H9 (cell line): Measurements from ENCODE around the gene EVI5L. TPM values are rescaled to one million over a fixed set of nuclear protein-coding genes. Genes with fewer than 3 reads are reported as not detected.

Source experiments
- DNase-seq: peaks from one replicate; pipeline ENCODE4 v3.0.0-alpha.2; 2017
- H2AFZ ChIP-seq: one replicate; pipeline ENCODE4 v1.6.1; 2013; ENCODE audit warnings: mild to moderate bottlenecking, low read length, control low read depth, moderate library complexity
- H2AK5ac ChIP-seq: 2 replicates; pipeline ENCODE4 v1.6.1; 2013; ENCODE audit warnings: low read length, control low read depth, mixed read lengths; ENCODE audit not compliant: insufficient read length
- H2BK120ac ChIP-seq: one replicate; pipeline ENCODE4 v1.6.1; 2013; ENCODE audit warnings: low read depth, mild to moderate bottlenecking, low read length, control low read depth, inconsistent platforms; ENCODE audit not compliant: poor library complexity, severe bottlenecking
- H2BK12ac ChIP-seq: 2 replicates; pipeline ENCODE4 v1.6.1; 2013; ENCODE audit warnings: low read length, control low read depth, mixed read lengths, low read depth; ENCODE audit not compliant: insufficient read length
- H2BK15ac ChIP-seq: 2 replicates; pipeline ENCODE4 v1.6.1; 2013; ENCODE audit warnings: low read depth, low read length, control low read depth
- H2BK20ac ChIP-seq: one replicate; pipeline ENCODE4 v1.6.1; 2013; ENCODE audit warnings: low read depth, mild to moderate bottlenecking, low read length, control low read depth, inconsistent platforms; ENCODE audit not compliant: poor library complexity, severe bottlenecking
- H2BK5ac ChIP-seq: 2 replicates; pipeline ENCODE4 v1.6.1; 2013; ENCODE audit warnings: low read length, control low read depth, mixed read lengths; ENCODE audit not compliant: insufficient read length
- H3K14ac ChIP-seq: 2 replicates; pipeline ENCODE4 v1.6.1; 2013; ENCODE audit warnings: low read length, control low read depth; ENCODE audit not compliant: insufficient read depth
- H3K18ac ChIP-seq: 2 replicates; pipeline ENCODE4 v1.6.1; 2013; ENCODE audit warnings: low read depth, mild to moderate bottlenecking, mixed read lengths, low read length, control low read depth; ENCODE audit not compliant: insufficient read length
- H3K23ac ChIP-seq: 2 replicates; pipeline ENCODE4 v1.6.1; 2013; ENCODE audit warnings: low read length, control low read depth, mixed read lengths, low read depth; ENCODE audit not compliant: insufficient read length
- H3K23me2 ChIP-seq: 2 replicates; pipeline ENCODE4 v1.6.1; 2013; ENCODE audit warnings: low read depth, mild to moderate bottlenecking, mixed read lengths, low read length, control low read depth; ENCODE audit not compliant: insufficient read length, poor library complexity, severe bottlenecking
- H3K27ac ChIP-seq: 2 replicates; pipeline ENCODE4 v1.5.1; 2013; ENCODE audit warnings: low read length, control low read depth, mixed read lengths, low read depth; ENCODE audit not compliant: insufficient read length
- H3K27me3 ChIP-seq: 2 replicates; pipeline ENCODE4 v1.6.1; 2013; ENCODE audit warnings: low read length, control low read depth, inconsistent platforms; ENCODE audit not compliant: insufficient read depth
- H3K4ac ChIP-seq: 2 replicates; pipeline ENCODE4 v1.6.1; 2013; ENCODE audit warnings: low read depth, mild to moderate bottlenecking, control low read depth, inconsistent platforms, low read length, moderate library complexity
- H3K4me1 ChIP-seq: 2 replicates; pipeline ENCODE4 v1.6.1; 2013; ENCODE audit warnings: low read length, control low read depth, inconsistent platforms; ENCODE audit not compliant: insufficient read depth
- H3K4me2 ChIP-seq: 2 replicates; pipeline ENCODE4 v1.6.1; 2013; ENCODE audit warnings: low read length, control low read depth, mixed read lengths; ENCODE audit not compliant: insufficient read length, insufficient read depth
- H3K56ac ChIP-seq: 2 replicates; pipeline ENCODE4 v1.6.1; 2013; ENCODE audit warnings: low read depth, mild to moderate bottlenecking, mixed read lengths, low read length, control low read depth; ENCODE audit not compliant: insufficient read length
- H3K79me1 ChIP-seq: 2 replicates; pipeline ENCODE4 v1.6.1; 2013; ENCODE audit warnings: low read depth, mild to moderate bottlenecking, moderate library complexity, low read length, control low read depth, inconsistent platforms; ENCODE audit not compliant: insufficient read depth, poor library complexity, severe bottlenecking
- H3K79me2 ChIP-seq: 2 replicates; pipeline ENCODE4 v1.6.1; 2013; ENCODE audit warnings: low read length, control low read depth, inconsistent platforms; ENCODE audit not compliant: insufficient read depth
- H3K9ac ChIP-seq: 2 replicates; pipeline ENCODE4 v1.6.1; 2013; ENCODE audit warnings: low read length, control low read depth, mixed read lengths; ENCODE audit not compliant: insufficient read length; ENCODE audit errors: extremely low read depth
- H3K9me3 ChIP-seq: one replicate; pipeline ENCODE4 v1.6.1; 2013; ENCODE audit warnings: low read depth, low read length, inconsistent platforms; ENCODE audit not compliant: control insufficient read depth
- H3T11ph ChIP-seq: one replicate; pipeline ENCODE4 v1.6.1; 2013; ENCODE audit warnings: mild to moderate bottlenecking, low read length, control low read depth, inconsistent platforms
- H4K20me1 ChIP-seq: one replicate; pipeline ENCODE4 v1.6.1; 2013; ENCODE audit not compliant: control insufficient read depth, insufficient read length, insufficient read depth
- H4K5ac ChIP-seq: 2 replicates; pipeline ENCODE4 v1.6.1; 2013; ENCODE audit warnings: low read depth, mild to moderate bottlenecking, mixed read lengths, low read length, control low read depth; ENCODE audit not compliant: insufficient read length
- H4K8ac ChIP-seq: replicated peaks from 2 replicates; pipeline ENCODE4 v1.6.1; 2013; ENCODE audit warnings: low read length, control low read depth, mixed read lengths, low read depth; ENCODE audit not compliant: insufficient read length
- H4K91ac ChIP-seq: 2 replicates; pipeline ENCODE4 v1.6.1; 2013; ENCODE audit warnings: low read depth, mild to moderate bottlenecking, moderate library complexity, mixed read lengths, low read length, control low read depth; ENCODE audit not compliant: insufficient read length
- H3K27ac Mint-ChIP-seq, 3 experiments: 2 replicates in 2 of 3; 3 replicates in 1 of 3; pipeline ENCODE4 v1.8.0; 2020 to 2021; ENCODE audit warnings: mixed read lengths in 3 of 3, mild to moderate bottlenecking in 1 of 3, moderate library complexity in 1 of 3
- H3K27me3 Mint-ChIP-seq: 2 replicates; pipeline ENCODE4 v1.8.0; 2021; ENCODE audit warnings: low read depth, mild to moderate bottlenecking, moderate library complexity, mixed read lengths
- H3K36me3 Mint-ChIP-seq, 3 experiments: 2 replicates in 2 of 3; 3 replicates in 1 of 3; pipeline ENCODE4 v1.8.0; 2020 to 2021; ENCODE audit warnings: low read depth in 3 of 3, mixed read lengths in 3 of 3; ENCODE audit not compliant: insufficient read depth in 1 of 3
- H3K4me1 Mint-ChIP-seq, 2 experiments: 2 replicates each; pipeline ENCODE4 v1.8.0; 2020; ENCODE audit warnings: mixed read lengths in 2 of 2
- H3K4me3 Mint-ChIP-seq, 2 experiments: 2 replicates in 1 of 2; 3 replicates in 1 of 2; pipeline ENCODE4 v1.8.0; 2020 to 2021; ENCODE audit warnings: mild to moderate bottlenecking in 2 of 2, mixed read lengths in 2 of 2, moderate library complexity in 1 of 2
- H3K9me3 Mint-ChIP-seq, 2 experiments: 2 replicates in 1 of 2; 3 replicates in 1 of 2; pipeline ENCODE4 v1.8.0; 2020; ENCODE audit warnings: mild to moderate bottlenecking in 2 of 2, mixed read lengths in 2 of 2, moderate library complexity in 1 of 2
- WGBS: extraction: QIAGEN DNeasy Blood & Tissue Kit; methylation state at CpG from one replicate; pipeline ENCODE4 v1.1.7; 2013; ENCODE audit warnings: missing lambda C conversion rate, low lambda C conversion rate, mixed read lengths; ENCODE audit not compliant: insufficient read length; ENCODE audit errors: extremely low coverage; 5-methylcytosine and 5-hydroxymethylcytosine counted together
- total RNA-seq: library from RNA; stranded (reverse); gene quantifications from 2 replicates; pipeline ENCODE4 v1.2.1, GENCODE V29; 2021
- TF ChIP-seq, protein P1 (sequence below): fragments of 200-600 bp; sonication (generic); conservative IDR thresholded peaks from 3 replicates; pipeline ENCODE4 v1.8.0; 2021; ENCODE audit warnings: antibody characterized with exemption, mild to moderate bottlenecking

The EVI5L gene
- total RNA-seq, 1 experiment from 2014 or later = 7.1 TPM

DNA sequence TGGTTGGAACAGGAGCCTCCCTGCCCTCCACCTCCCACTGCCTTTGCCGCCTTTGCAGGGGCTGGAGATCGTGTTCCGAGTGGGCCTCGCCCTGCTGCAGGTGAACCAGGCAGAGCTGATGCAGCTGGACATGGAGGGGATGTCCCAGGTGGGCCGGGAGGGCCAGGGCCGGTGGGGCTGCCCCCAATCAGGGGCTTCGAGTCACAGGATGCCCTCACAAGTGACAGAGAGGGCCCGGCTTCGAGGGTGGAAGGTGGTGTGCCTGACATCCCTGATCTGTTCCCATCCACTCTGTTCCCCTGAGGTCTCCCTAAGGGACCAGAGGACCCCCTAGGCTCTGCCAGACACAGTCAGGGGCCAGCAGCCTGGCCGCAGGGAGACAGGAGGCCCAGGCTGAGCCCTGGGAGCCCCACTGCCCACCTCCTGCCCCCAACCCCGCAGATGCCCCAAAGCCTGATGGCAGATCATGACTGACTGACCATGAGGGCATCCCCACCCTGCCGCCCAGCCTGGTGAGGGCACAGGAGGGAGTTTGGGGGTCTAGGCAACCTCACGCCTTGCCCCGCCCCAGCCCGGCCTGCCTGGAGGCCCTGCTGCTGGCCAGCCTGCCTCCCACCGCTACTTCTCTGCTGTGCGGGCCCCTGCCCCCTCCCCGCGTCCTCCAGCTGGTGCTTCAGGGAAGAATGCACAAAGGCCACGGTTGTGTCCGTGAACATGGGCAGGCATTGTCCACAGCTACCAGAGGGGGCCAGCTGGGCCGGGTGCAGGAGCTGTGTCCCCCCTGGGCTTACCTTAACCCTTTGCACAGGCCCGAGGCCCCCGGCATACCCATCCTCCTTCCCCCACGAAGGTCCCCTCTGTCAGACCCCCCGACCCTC, 21.8 kb downstream of the EVI5L start:
- Histone ChIP-seq H3K23ac (no peak overlapping the region), H3K18ac (no peak overlapping the region), H3K4ac (no peak overlapping the region), H3K9me3 (no peaks in the 10 kb centered on the region), H3K56ac (no peak overlapping the region), H3K9ac (no peak overlapping the region), H4K91ac (no peak overlapping the region), H3K4me1 (no peaks in the 10 kb centered on the region), H3K4me2 (no peak overlapping the region), H2BK12ac (no peak overlapping the region), H4K5ac (no peak overlapping the region), H4K20me1 (no peaks in the 10 kb centered on the region), H2AK5ac (no peak overlapping the region), H3K79me2 (no peaks in the 10 kb centered on the region), H3K79me1 (no peaks in the 10 kb centered on the region), H3K27ac (no peak overlapping the region), H2BK15ac (no peak overlapping the region), H2BK20ac (no peak overlapping the region), H2AFZ (no peak overlapping the region), H3K27me3 (no peaks in the 10 kb centered on the region), H3T11ph (no peak overlapping the region), H4K8ac (no peak overlapping the region), H3K14ac (no peak overlapping the region), H2BK5ac (no peak overlapping the region), H2BK120ac (no peak overlapping the region), H3K23me2 (no peaks in the 10 kb centered on the region)
- no peak overlapping the region for H3K27ac Mint-ChIP-seq
- TF ChIP-seq, protein P1, sequence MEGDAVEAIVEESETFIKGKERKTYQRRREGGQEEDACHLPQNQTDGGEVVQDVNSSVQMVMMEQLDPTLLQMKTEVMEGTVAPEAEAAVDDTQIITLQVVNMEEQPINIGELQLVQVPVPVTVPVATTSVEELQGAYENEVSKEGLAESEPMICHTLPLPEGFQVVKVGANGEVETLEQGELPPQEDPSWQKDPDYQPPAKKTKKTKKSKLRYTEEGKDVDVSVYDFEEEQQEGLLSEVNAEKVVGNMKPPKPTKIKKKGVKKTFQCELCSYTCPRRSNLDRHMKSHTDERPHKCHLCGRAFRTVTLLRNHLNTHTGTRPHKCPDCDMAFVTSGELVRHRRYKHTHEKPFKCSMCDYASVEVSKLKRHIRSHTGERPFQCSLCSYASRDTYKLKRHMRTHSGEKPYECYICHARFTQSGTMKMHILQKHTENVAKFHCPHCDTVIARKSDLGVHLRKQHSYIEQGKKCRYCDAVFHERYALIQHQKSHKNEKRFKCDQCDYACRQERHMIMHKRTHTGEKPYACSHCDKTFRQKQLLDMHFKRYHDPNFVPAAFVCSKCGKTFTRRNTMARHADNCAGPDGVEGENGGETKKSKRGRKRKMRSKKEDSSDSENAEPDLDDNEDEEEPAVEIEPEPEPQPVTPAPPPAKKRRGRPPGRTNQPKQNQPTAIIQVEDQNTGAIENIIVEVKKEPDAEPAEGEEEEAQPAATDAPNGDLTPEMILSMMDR = no peak
- peaks cover 6 to 22% of the 10 kb centered on the region in 2 experiments for H3K4me1 Mint-ChIP-seq
- peaks cover 34% of the 10 kb centered on the region for H3K27me3 Mint-ChIP-seq
- no peaks in the 10 kb centered on the region for H3K9me3 Mint-ChIP-seq
- no peaks in the 10 kb centered on the region for H3K36me3 Mint-ChIP-seq
- H3K4me3 Mint-ChIP-seq = no peak overlapping the region
- no CpG with 5 or more reads among the region's 26 CpGs for WGBS
- no peak for DNase-seq
